ENCODE results near the gene HPSE2.

Gene HPSE2

GRCh38 chr10:98664329-98665042 is 571.2 kb downstream of the HPSE2 start:
- peak; percentile 52 for DNase-seq

GRCh38 chr10:98659951-98660350 is 575.7 kb downstream of the HPSE2 start:
- no peak for DNase-seq

DNA sequence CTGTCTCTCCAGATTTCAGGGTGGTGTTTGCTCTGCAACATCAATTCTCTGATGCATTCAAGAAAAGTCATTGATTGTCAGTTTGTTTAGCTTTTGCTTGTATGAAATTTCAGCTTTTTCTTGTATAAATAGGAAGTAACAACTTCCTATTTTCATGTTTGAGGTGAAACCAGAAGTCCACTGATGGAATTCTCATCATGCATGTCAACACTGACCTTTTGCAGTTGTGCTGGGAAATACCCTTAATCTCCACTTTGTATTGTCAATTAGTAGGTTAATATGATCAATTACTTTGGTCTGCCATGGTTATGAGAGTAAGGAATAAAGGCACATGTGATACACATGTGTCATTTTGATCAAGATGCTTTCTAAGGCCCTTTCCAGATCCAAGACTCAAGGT is 580.2 kb downstream of the HPSE2 start:
- no peak for DNase-seq

DNA sequence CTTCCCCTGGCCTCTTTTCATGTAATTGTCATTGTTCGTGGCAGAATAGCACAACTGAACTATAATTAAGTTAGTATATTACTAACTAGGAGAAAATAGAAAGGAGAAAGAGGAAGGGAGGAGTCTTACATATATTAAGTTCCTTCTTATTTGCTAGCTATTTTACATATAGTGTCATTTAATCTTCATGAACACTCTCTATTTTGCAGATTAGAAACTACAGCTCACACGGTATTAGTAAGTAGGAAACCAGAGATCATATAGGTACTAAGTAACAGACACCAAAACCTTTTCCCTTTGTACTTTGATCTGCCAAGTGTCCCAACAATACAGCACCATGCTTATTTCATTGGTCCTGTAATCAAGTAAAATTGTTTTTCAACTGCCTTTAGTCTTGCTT is 586.5 kb downstream of the HPSE2 start:
- DNase-seq: no peak

- no peak for DNase-seq
Measured at GRCh38 chr10:98646998-98647917, 588.4 kb downstream of the HPSE2 start.

- DNase-seq: no peak
Measured at GRCh38 chr10:98644466-98644865, 591.2 kb downstream of the HPSE2 start.

GRCh38 chr10:98642281-98642680 is 593.4 kb downstream of the HPSE2 start:
- no peak for DNase-seq

DNA sequence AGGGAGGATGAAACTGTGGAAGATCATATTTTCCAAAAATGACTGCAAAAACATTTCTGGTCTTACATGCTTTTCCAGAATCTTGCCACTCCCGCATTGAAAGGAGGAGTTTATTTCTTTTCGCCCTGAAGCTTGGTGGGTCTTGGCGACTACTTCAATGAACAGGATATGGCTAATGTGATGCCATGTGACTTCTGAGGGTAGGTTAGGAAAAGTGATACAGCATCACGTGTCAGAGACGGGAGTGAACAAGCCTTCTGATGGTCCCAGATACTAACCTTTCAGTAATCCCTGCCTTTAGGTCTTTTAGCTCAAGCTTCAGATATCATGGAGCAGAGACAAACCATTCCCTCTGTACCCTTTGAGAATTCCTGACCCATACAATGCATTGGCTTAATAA is 596.7 kb downstream of the HPSE2 start:
- no peak for DNase-seq

DNA sequence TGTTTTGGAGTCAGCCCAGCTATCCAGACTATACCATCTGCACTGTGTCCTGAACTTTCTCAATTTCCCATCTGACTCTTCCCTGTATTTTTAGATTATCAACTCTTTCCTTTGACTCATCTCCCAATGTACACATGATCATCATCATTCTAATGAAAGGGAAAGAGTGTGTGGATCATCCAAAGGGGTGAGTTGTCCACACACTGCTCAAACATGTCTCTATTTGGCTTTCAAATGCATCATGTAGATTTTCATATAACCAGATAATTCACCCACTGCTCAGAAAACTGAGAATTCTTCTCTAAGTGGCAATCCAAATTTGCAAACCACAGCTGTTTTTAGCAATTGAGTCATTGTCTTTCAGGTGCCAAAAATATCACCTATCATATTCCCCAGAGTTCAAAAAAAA is 598.7 kb downstream of the HPSE2 start:
- DNase-seq: no peak

- DNase-seq: no peak
Measured at GRCh38 chr10:98632456-98633150, 603.0 kb downstream of the HPSE2 start.

- no peak for DNase-seq
Measured at GRCh38 chr10:98628206-98628605, 607.4 kb downstream of the HPSE2 start.

- DNase-seq: no peak
Measured at GRCh38 chr10:98627711-98628110, 607.9 kb downstream of the HPSE2 start.

DNA sequence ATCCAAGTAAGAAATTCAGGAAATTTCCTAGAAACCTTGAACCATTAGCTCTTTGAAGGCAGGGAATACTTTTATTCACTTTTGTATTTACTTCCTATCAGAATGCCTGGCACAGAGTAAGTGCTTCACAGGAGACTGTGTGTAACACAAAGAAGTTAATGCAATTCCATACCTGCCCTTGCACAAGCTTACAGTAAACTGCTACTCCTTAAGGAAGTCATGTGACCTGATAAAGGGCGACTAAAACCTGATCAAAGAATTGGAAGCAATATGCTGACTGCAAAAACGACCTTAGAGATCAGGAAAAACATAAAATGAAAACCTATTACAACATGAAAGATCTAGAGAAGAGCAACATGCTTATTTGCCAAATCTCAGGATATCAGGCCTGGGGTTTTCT is 610.7 kb downstream of the HPSE2 start:
- DNase-seq: no peak

GRCh38 chr10:98623176-98623575 is 612.5 kb downstream of the HPSE2 start:
- no peak for DNase-seq

GRCh38 chr10:98621630-98622029 is 614.0 kb downstream of the HPSE2 start:
- no peak for DNase-seq

DNA sequence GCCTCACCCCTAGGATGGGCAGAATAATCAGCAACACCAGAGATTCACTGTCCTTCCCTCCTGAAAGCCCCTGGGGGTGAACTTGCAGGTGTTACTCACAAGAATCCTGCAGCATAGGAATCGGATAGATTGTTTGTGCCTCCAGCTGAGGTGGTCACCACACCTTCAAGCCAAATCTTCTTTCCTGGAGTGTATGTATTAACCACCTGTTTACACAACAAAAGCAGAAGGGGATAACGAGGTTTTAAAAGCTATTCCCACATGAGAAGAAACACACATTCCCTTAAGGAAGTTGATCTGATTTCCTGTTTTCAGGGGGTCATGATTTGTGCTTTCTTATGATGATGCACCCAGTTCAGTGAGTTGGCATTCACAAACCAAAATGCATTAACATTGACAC is 615.1 kb downstream of the HPSE2 start:
- DNase-seq: no peak

DNA sequence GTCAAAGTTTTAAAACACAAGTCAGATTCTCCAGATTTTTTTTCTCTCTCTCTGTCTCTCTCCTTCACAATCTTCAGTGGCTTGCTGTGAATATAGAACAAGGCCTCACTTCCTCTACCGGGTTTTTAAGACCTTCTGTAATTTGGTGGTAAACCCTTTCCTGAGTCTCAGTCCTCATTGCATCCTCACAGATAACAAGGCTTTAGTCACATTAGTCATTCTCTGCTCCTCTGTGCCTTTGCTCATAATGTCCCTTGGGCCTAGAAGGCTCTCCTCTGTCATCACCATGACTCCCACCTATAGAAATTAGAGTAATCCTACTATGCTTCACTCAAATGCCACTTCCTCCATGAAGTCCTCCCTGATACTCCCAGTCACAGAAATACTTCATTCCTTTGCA is 616.2 kb downstream of the HPSE2 start:
- DNase-seq: no peak

DNA sequence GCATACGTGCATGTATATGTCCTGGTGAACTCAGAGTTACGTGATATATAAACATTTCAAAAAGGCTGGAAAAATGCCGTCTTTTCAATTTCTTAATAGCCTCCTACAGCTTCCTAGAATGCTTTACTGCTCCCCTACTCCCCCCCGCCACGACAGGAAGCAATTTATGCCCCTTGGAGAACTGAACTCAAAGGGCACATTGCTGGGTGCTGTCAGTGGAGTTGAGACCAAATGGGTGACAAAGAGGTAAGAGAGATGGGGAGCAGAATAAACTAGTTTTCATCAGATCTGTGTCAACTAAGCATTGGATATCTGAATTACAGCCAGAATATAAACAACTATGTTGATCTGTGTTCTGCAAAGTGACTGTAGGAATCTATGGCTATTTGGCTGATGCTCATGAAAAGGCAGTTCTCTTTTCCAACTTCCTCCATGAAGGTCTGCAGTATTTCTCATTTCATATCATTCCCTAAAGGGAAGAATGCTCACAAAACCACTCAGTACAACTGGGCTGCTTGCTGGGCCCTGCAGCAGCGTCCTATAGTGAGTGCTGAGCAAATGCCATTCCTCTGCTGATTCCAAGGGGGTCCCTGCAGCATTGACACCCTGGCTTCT is 617.6 kb downstream of the HPSE2 start:
- DNase-seq: no peak

DNA sequence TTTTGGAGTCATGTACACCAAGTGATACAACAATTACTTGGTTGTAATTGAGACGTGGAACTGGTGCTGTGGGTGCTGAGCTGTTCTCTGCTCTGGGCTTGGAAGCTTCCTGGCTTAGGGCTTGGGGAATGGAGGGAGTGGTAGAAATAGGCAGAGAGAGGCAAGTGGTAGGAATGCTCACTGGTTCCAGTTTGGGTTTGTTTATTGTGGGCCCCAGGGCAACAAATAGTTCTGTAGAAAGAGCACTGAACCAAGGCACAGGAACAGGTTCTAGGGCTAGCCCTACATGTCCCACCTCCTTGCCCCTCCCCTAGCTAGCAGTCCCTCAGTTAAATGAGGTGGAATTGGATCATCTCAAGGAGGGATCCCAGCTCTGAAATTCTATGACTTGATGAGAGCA is 622.2 kb downstream of the HPSE2 start:
- DNase-seq: no peak

GRCh38 chr10:98611436-98611835 is 624.2 kb downstream of the HPSE2 start:
- DNase-seq: no peak

DNA sequence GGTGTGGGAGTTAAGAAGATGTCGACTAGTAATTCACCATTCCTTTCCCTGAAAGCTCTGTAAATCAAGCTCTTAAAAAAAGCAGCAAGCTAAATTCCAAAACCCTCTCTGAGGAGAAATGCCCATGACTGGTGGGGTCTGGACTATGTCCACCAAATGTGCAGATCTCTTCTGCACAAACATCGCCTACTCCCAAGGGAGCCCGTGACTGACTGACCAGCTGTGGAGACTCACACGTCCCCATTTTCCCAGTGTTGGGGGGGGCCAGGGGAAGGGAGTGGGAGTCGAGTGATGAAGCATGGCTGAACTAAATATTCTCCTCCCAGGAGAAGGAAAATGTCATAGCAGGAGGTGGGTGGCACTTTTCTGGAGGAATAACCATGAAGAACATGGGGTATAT is 624.8 kb downstream of the HPSE2 start:
- no peak for DNase-seq

- DNase-seq: no peak
Measured at GRCh38 chr10:98610301-98610700, 625.4 kb downstream of the HPSE2 start.

GRCh38 chr10:98609265-98609664 is 626.4 kb downstream of the HPSE2 start:
- DNase-seq: no peak
